Liver (tissue), 3 donors: Measurements from ENCODE around the gene TBC1D5.

Experiments
- ATF3 ChIP-seq: IDR thresholded peaks from 2 replicates; pipeline ENCODE4 v1.6.1; 2016; ENCODE audit warnings: antibody characterized with exemption
- EGR1 ChIP-seq, 2 donors: IDR thresholded peaks; 2 replicates each; pipeline ENCODE4 v1.6.1; 2016 to 2018; ENCODE audit warnings: antibody characterized with exemption in 2 of 2, low read depth in 2 of 2
- RXRA ChIP-seq, 2 donors: IDR thresholded peaks; 2 replicates each; pipeline ENCODE4 v1.6.1; 2017 to 2018; ENCODE audit warnings: antibody characterized with exemption in 2 of 2, mild to moderate bottlenecking in 1 of 2
- YY1 ChIP-seq: IDR thresholded peaks from 2 replicates; pipeline ENCODE4 v1.6.1; 2016; ENCODE audit warnings: antibody characterized with exemption, mild to moderate bottlenecking
- TF ChIP-seq, protein P1 (sequence below): fragments of 150-350 bp; IDR thresholded peaks from 2 replicates; pipeline ENCODE4 v1.5.1; 2017; ENCODE audit warnings: improper control_type of control experiment, low read depth, low read length; ENCODE audit not compliant: missing input control
- donor health status: healthy.
- donor health status: healthy.

DNA sequence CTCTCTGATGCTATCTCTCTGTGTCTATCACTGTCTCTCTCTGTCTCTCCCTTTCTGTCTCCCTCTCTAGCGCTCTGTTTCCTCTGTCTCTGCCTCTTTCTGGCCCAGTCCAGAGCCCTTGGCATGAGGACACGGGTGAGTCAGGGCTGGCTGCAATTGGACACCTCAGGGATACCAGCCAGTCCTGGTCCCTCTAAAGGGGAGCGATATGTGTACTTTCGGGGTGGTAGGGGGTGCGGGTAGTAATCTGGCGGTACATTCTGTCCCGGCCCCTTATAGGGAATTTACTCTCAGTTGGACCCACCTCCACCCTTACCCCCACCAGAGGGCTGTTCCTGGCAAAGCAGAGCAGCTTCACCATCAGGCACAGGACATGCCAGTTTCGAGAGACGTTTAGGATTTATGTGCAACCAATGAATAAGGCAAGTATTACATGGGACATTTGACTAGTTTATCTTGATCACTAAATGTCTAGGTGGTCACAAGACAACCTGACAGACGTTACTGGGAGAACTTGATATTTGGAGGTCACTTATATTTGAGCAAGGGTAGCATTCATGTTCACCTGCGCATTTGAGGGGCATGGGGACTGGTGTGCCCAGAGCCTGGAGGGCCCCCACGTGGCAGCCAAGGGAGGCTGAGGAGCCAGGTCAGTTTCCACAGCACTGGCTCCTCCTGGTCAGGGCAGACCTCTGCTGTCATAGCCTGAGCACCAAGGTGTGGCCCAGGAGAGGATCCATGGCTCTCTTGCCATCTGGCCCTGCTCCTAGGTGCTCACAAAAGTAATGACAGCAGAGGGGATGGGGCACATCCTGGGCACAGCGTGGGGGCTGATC lies 601.5 kb downstream of the TBC1D5 start:
- TF ChIP-seq, protein P1, sequence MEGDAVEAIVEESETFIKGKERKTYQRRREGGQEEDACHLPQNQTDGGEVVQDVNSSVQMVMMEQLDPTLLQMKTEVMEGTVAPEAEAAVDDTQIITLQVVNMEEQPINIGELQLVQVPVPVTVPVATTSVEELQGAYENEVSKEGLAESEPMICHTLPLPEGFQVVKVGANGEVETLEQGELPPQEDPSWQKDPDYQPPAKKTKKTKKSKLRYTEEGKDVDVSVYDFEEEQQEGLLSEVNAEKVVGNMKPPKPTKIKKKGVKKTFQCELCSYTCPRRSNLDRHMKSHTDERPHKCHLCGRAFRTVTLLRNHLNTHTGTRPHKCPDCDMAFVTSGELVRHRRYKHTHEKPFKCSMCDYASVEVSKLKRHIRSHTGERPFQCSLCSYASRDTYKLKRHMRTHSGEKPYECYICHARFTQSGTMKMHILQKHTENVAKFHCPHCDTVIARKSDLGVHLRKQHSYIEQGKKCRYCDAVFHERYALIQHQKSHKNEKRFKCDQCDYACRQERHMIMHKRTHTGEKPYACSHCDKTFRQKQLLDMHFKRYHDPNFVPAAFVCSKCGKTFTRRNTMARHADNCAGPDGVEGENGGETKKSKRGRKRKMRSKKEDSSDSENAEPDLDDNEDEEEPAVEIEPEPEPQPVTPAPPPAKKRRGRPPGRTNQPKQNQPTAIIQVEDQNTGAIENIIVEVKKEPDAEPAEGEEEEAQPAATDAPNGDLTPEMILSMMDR = no peak
- TF ChIP-seq RXRA (IDR thresholded peaks at IDR 0.05) (no peak), YY1 (no peak), ATF3 (no peak), EGR1 (IDR thresholded peaks at IDR 0.05; ENCODE audit: low read depth in 2 of 2) (no peak)
